PC-3 (cell line): ENCODE results near the gene TEX19. TPM values are rescaled to one million over a fixed set of nuclear protein-coding genes. Genes with fewer than 3 reads are reported as not detected.

Experiments used
- ATAC-seq: fragments of 200-7000 bp; cut with Tn5 transposase; 2 replicates; pipeline ENCODE4 v1.9.1; 2020; ENCODE audit warnings: mild to moderate bottlenecking, moderate library complexity
- BruUV-seq: library from RNA; stranded (reverse); fragments of 400-500 nt; replicated peaks from 2 replicates; lab custom pipeline; 2021; lab: Mats Ljungman, UMichigan
- CTCF ChIA-PET: fragments of 300-600 bp; sonication (Branson Sonifier 250); formaldehyde crosslinking; loops from one replicate; lab custom pipeline; 2022; ENCODE audit warnings: antibody characterized with exemption; lab: Charles Lee
- POLR2A ChIA-PET: fragments of 300-600 bp; sonication (Branson Sonifier 250); formaldehyde crosslinking; loops from one replicate; lab custom pipeline; 2022; ENCODE audit warnings: antibody characterized with exemption; ENCODE audit not compliant: unreplicated experiment; lab: Charles Lee
- DNase-seq: peaks from one replicate; pipeline ENCODE4 v3.0.0-alpha.2; 2015
- H2AFZ ChIP-seq: fragments of 300-600 bp; sonication (generic); 2 replicates; pipeline ENCODE4 v1.6.0; 2016; ENCODE audit warnings: antibody characterized with exemption, low read length
- H3F3A ChIP-seq: fragments of 300-600 bp; sonication (generic); one replicate; pipeline ENCODE4 v1.6.0; 2017; ENCODE audit warnings: antibody characterized with exemption, low read length, control low read depth, mild to moderate bottlenecking; ENCODE audit not compliant: unreplicated experiment
- H3K27ac ChIP-seq: fragments of 300-600 bp; sonication (generic); 2 replicates; pipeline ENCODE4 v1.5.1; 2016; ENCODE audit warnings: mild to moderate bottlenecking, low read length
- H3K27me3 ChIP-seq: fragments of 300-600 bp; sonication (generic); 2 replicates; pipeline ENCODE4 v1.6.1; 2016; ENCODE audit warnings: low read length, mixed read lengths
- H3K36me3 ChIP-seq: fragments of 300-600 bp; sonication (generic); 2 replicates; pipeline ENCODE4 v1.6.1; 2016; ENCODE audit warnings: low read depth, mixed run types, low read length, mixed read lengths
- H3K4me1 ChIP-seq: fragments of 300-600 bp; sonication (generic); 2 replicates; pipeline ENCODE4 v1.5.1; 2016; ENCODE audit warnings: low read length; ENCODE audit not compliant: insufficient read depth
- H3K4me2 ChIP-seq: fragments of 300-600 bp; sonication (generic); 2 replicates; pipeline ENCODE4 v1.6.0; 2016; ENCODE audit warnings: low read length
- H3K4me3 ChIP-seq: fragments of 300-600 bp; sonication (generic); 2 replicates; pipeline ENCODE4 v1.5.1; 2016; ENCODE audit warnings: mild to moderate bottlenecking, low read length, mixed read lengths
- H3K79me2 ChIP-seq: fragments of 300-600 bp; sonication (generic); 2 replicates; pipeline ENCODE4 v1.6.1; 2017; ENCODE audit warnings: low read length, mixed read lengths
- H3K9ac ChIP-seq: fragments of 300-600 bp; sonication (generic); 2 replicates; pipeline ENCODE4 v1.6.0; 2016; ENCODE audit warnings: mild to moderate bottlenecking, low read length
- H3K9me2 ChIP-seq: fragments of 300-600 bp; sonication (generic); replicated peaks from 2 replicates; pipeline ENCODE4 v1.6.1; 2016; ENCODE audit warnings: mixed run types, low read length, mixed read lengths
- H3K9me3 ChIP-seq: fragments of 300-600 bp; sonication (generic); 2 replicates; pipeline ENCODE4 v1.6.1; 2016; ENCODE audit warnings: low read length, mixed read lengths
- H4K20me1 ChIP-seq: fragments of 300-600 bp; sonication (generic); 2 replicates; pipeline ENCODE4 v1.6.1; 2016; ENCODE audit warnings: low read length, mixed read lengths
- EZH2 ChIP-seq: fragments of 300-600 bp; sonication (generic); IDR thresholded peaks from one replicate; pipeline ENCODE4 v1.6.1; 2017; ENCODE audit warnings: antibody characterized with exemption, mild to moderate bottlenecking, low read length; ENCODE audit not compliant: unreplicated experiment
- EZH2phosphoT487 ChIP-seq: fragments of 300-600 bp; sonication (generic); IDR thresholded peaks from 2 replicates; pipeline ENCODE4 v1.6.1; 2018; ENCODE audit warnings: mild to moderate bottlenecking, antibody characterized with exemption, low read length, borderline replicate concordance
- intact Hi-C: fragments of 100-400 bp; cut with micrococcal nuclease; formaldehyde crosslinking; loops from 2 replicates; pipeline ENCODE4 v1.9.0; 2023
- total RNA-seq: library from RNA; depleted of rRNA; stranded (reverse); fragments of >200 nt; gene quantifications from 2 replicates; pipeline ENCODE4 v1.2.3, GENCODE V29; 2014
- TF ChIP-seq, protein P1 (sequence below): fragments of 300-600 bp; sonication (generic); conservative IDR thresholded peaks from 2 replicates; pipeline ENCODE4 v1.5.1; 2017; ENCODE audit warnings: antibody characterized with exemption, low read depth, mild to moderate bottlenecking, low read length

Gene TEX19
- total RNA-seq, 1 experiment from 2014 or later: 1.2 TPM

DNA sequence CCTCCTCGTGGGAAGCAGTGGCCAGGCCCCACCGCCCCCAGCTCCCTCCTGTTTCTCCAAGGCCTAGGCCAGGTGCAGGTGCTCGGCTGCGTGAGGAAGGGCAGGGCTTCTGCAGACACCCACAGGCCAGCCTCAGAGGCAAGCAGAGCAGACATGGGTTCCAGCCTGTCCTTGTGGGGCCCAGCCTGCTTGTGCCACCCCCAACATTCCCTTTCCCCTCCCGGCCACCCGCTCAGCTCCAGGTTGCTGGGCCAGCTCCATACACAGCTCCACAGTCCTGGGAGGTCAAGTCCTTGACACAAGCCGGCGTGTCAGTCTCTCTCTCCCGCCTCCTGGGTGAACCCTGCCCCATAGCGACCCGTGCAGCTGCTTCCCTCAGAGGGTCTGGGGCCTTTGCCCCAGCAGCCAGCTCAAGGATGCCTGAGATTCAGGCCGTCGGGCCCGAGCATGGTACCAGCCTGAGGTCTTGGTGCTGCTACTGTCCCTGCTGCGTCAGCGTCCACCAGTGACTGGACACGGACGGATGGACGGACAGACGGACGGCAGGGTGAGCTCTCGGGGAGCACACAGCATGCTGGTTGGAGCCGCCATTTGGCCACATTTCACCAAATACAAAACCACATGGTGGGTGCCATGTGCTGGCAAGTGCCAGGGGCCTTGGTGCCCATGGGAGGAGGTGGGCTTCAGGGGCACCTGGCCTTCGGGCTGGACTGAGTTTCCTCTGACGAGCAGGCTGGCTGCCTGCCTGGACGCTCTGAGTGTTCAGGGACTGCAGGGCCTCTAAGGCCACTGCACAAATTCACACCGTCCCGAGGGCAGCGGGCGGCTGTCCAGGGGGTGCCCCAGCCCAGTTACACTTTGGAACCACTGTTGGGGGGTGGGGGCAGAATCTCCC, 33.5 kb upstream of the TEX19 start:
- no peak overlapping the region for H2AFZ ChIP-seq
- no peaks in the 10 kb centered on the region for H3K36me3 ChIP-seq
- BruUV-seq: no TSS peak
- ATAC-seq (no peak), DNase-seq (no peak)
- H3K79me2 ChIP-seq: no peaks in the 10 kb centered on the region
- no peak overlapping the region for H3K4me2 ChIP-seq
- intact Hi-C loops: no loop called here
- H3K9me3 ChIP-seq: no peaks in the 10 kb centered on the region
- H3K9me2 ChIP-seq: no peaks in the 10 kb centered on the region
- POLR2A ChIA-PET: no interaction called here
- H3F3A ChIP-seq: peaks cover 3% of the 10 kb centered on the region
- no peaks in the 10 kb centered on the region for H3K27me3 ChIP-seq
- H3K4me1 ChIP-seq: peaks cover 6% of the 10 kb centered on the region; the same call in 1 of the 2 replicates
- no peaks in the 10 kb centered on the region for H4K20me1 ChIP-seq
- no peak overlapping the region for H3K4me3 ChIP-seq
- TF ChIP-seq EZH2 (no peak), EZH2phosphoT487 (no peak)
- TF ChIP-seq, protein P1, sequence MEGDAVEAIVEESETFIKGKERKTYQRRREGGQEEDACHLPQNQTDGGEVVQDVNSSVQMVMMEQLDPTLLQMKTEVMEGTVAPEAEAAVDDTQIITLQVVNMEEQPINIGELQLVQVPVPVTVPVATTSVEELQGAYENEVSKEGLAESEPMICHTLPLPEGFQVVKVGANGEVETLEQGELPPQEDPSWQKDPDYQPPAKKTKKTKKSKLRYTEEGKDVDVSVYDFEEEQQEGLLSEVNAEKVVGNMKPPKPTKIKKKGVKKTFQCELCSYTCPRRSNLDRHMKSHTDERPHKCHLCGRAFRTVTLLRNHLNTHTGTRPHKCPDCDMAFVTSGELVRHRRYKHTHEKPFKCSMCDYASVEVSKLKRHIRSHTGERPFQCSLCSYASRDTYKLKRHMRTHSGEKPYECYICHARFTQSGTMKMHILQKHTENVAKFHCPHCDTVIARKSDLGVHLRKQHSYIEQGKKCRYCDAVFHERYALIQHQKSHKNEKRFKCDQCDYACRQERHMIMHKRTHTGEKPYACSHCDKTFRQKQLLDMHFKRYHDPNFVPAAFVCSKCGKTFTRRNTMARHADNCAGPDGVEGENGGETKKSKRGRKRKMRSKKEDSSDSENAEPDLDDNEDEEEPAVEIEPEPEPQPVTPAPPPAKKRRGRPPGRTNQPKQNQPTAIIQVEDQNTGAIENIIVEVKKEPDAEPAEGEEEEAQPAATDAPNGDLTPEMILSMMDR: no peak
- CTCF ChIA-PET: no interaction called here
- H3K9ac ChIP-seq: no peak overlapping the region
- H3K27ac ChIP-seq: no peak overlapping the region

DNA sequence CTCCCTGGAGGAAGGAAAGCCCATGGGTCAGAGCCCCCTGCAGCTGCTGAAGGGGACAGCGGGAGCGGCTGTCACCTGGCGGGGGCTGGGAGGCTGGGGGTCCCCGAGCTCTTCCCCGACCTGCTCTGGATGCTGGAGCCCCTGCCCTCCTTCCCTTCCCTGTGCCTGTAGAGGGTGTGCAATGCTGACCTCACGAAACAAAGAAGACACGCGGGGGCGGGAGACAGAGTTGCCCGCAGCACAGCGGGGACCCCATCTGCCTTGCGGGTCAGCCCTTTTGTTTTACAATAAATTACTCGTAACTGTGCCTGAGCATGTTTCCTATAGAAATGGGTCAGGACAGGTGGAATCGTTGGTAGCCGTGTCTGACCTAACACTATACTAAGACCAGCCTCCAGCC, 31.8 kb upstream of the TEX19 start:
- H3K4me1 ChIP-seq: peaks cover 21% of the 10 kb centered on the region
- CTCF ChIA-PET: no interaction called here
- H3K27me3 ChIP-seq: no peaks in the 10 kb centered on the region
- POLR2A ChIA-PET: no interaction called here
- H3K9me3 ChIP-seq: no peaks in the 10 kb centered on the region
- no peak overlapping the region for H3K4me3 ChIP-seq
- BruUV-seq: no TSS peak
- H3K4me2 ChIP-seq: no peak overlapping the region
- no peak for TF ChIP-seq EZH2phosphoT487
- no peak for TF ChIP-seq EZH2
- TF ChIP-seq, protein P1: no peak
- peaks cover 1% of the 10 kb centered on the region for H3K79me2 ChIP-seq
- H3K36me3 ChIP-seq: no peaks in the 10 kb centered on the region
- no peaks in the 10 kb centered on the region for H4K20me1 ChIP-seq
- H3F3A ChIP-seq: no peaks in the 10 kb centered on the region
- H3K9ac ChIP-seq: no peak overlapping the region
- ATAC-seq (no peak), DNase-seq (no peak)
- intact Hi-C loops: no loop called here
- H3K27ac ChIP-seq: no peak overlapping the region
- no peaks in the 10 kb centered on the region for H3K9me2 ChIP-seq
- H2AFZ ChIP-seq: no peak overlapping the region

DNA sequence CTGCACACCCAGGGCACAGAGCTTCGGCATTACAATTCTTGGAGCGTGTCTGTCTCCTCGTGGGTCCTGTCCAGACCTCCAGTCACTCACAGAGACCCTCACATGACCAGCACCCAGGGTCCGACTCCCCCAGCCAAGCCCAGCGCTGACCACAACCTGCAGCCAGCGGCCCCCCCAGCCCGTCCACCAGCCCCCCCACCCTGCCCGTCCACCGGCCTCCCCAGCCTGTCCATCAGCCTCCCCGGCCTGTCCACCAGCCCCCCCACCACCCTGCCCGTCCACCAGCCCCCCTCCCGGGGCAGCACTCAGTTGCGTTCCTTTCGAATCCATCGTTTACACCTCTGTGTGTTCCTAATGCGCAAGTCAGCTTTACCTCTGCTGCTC, 31.3 kb upstream of the TEX19 start:
- Histone ChIP-seq H3K9me3 (no peaks in the 10 kb centered on the region), H3K79me2 (peaks cover 6% of the 10 kb centered on the region), H3K4me1 (peaks cover 25% of the 10 kb centered on the region), H3K9ac (no peak overlapping the region), H3K4me3 (no peak overlapping the region), H3K36me3 (no peaks in the 10 kb centered on the region), H3K4me2 (no peak overlapping the region), H3F3A (no peaks in the 10 kb centered on the region), H2AFZ (no peak overlapping the region), H3K27me3 (no peaks in the 10 kb centered on the region), H3K9me2 (no peaks in the 10 kb centered on the region), H3K27ac (no peak overlapping the region), H4K20me1 (no peaks in the 10 kb centered on the region)
- no peak for DNase-seq
- no peak for TF ChIP-seq EZH2phosphoT487
- TF ChIP-seq, protein P1: no peak
- no peak for TF ChIP-seq EZH2
- CTCF ChIA-PET: no interaction called here
- intact Hi-C loops: no loop called here
- POLR2A ChIA-PET: no interaction called here
- no TSS peak for BruUV-seq
- no peak for ATAC-seq
